Activated naive CD4-positive, alpha-beta T cell treated with anti-CD3 and anti-CD28 coated beads, Interleukin-2, amount 10 ng/mL, durations not matched to agents 7 days and 5 days (primary cell): ENCODE measurements around the gene INSYN2A.

Experiments used
- CTCF ChIA-PET: fragments of 350-600 bp; sonication (Branson Sonifier 250); formaldehyde crosslinking; loops from one replicate; lab custom pipeline; 2021; ENCODE audit warnings: antibody characterized with exemption; lab: Charles Lee
- DNase-seq: peaks from one replicate; pipeline ENCODE4 v3.0.0-alpha.2; 2020
- H3K27ac Mint-ChIP-seq: one replicate; pipeline ENCODE4 v1.8.0; 2021; ENCODE audit warnings: mild to moderate bottlenecking, moderate library complexity, mixed read lengths
- H3K27me3 Mint-ChIP-seq: one replicate; pipeline ENCODE4 v1.8.0; 2021; ENCODE audit warnings: mild to moderate bottlenecking, mixed read lengths
- H3K36me3 Mint-ChIP-seq: one replicate; pipeline ENCODE4 v1.8.0; 2021; ENCODE audit warnings: mixed read lengths
- H3K4me1 Mint-ChIP-seq: one replicate; pipeline ENCODE4 v1.8.0; 2021; ENCODE audit warnings: mixed read lengths
- H3K4me3 Mint-ChIP-seq: one replicate; pipeline ENCODE4 v1.8.0; 2021; ENCODE audit warnings: mild to moderate bottlenecking, moderate library complexity, mixed read lengths
- H3K9me3 Mint-ChIP-seq: one replicate; pipeline ENCODE4 v1.8.0; 2021; ENCODE audit warnings: mixed read lengths

INSYN2A gene

DNA sequence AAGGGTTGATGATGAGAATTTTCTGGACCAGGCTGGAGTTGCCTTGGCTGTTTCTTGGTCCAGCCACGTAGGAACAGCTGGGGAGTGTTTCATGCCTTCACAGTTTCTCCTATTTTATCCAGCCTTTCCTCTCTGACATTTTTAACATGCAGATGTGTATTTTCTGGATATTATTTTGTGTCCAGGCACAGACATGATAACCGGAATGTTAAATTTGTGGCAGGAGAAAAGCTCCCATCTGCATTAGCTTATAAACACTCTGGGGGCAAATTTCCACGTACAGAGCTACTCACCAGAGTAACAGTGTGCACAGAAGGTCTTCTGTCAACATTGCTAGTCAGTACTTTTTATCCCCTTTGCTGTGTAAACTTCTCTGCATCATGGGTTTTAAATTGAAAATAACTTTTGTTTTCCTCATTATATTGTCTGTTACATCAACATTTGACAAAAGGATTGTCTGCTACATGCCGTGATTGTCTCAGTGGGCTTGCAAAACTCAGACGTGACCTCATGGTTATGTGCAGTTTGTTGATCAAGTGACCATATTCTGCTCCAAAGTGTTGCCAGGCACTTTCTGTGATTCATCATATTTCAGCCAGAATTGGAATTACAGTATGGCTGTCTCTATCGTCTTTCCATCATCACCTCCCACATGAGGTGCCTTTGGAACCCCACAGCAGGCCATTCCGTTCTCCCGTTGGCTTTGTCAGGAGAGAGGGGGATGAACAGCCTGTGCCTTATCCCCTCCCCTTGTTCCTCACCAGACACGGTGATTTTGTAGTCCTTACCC lies 41.4 kb downstream of the INSYN2A start:
- CTCF ChIA-PET = no interaction called here
- no peak overlapping the region for H3K27ac Mint-ChIP-seq

DNA sequence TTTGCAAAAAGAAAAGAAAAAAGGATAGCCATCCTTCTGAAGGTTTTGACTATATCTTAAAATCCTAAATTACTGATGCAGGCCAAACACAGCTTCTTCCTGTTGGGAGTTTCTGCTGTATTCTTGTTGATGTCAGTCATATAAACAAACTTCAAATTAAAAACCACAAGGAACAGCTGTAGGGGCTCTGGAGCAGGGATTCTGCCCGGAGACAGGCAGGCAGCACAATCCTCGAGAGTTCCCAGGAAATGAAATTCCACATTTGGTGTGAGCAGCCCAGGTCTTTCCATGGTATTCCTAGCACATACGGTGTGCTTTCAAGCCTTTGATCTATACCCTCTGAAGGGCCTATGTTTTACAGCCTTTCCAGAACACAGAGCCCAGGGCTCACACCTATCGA lies 43.2 kb downstream of the INSYN2A start:
- Mint-ChIP-seq H3K36me3 (no peaks in the 10 kb centered on the region), H3K4me3 (no peak overlapping the region), H3K27ac (no peak overlapping the region), H3K9me3 (no peaks in the 10 kb centered on the region), H3K27me3 (no peaks in the 10 kb centered on the region), H3K4me1 (no peaks in the 10 kb centered on the region)
- no peak for DNase-seq
- CTCF ChIA-PET = no interaction called here

More for the DNA sequence above, 41.4 kb downstream of the INSYN2A start:
- Mint-ChIP-seq H3K4me3 (no peak overlapping the region), H3K4me1 (no peaks in the 10 kb centered on the region), H3K27me3 (no peaks in the 10 kb centered on the region), H3K36me3 (no peaks in the 10 kb centered on the region), H3K9me3 (no peaks in the 10 kb centered on the region)
- no peak for DNase-seq

GRCh38 chr10:127151981-127152699 lies 44.3 kb downstream of the INSYN2A start:
- DNase-seq = no peak
- H3K9me3 Mint-ChIP-seq = no peaks in the 10 kb centered on the region
- H3K27ac Mint-ChIP-seq = no peak overlapping the region
- no peaks in the 10 kb centered on the region for H3K27me3 Mint-ChIP-seq
- no peak overlapping the region for H3K4me3 Mint-ChIP-seq
- no peaks in the 10 kb centered on the region for H3K36me3 Mint-ChIP-seq
- H3K4me1 Mint-ChIP-seq = no peaks in the 10 kb centered on the region
- CTCF ChIA-PET = no interaction called here

- no peak for DNase-seq
- Mint-ChIP-seq H3K27me3 (no peaks in the 10 kb centered on the region), H3K9me3 (no peaks in the 10 kb centered on the region), H3K4me3 (no peak overlapping the region), H3K36me3 (no peaks in the 10 kb centered on the region), H3K27ac (no peak overlapping the region), H3K4me1 (no peaks in the 10 kb centered on the region)
- CTCF ChIA-PET = no interaction called here
These were observed 44.9 kb downstream of the INSYN2A start for GRCh38 chr10:127151541-127151940.

DNA sequence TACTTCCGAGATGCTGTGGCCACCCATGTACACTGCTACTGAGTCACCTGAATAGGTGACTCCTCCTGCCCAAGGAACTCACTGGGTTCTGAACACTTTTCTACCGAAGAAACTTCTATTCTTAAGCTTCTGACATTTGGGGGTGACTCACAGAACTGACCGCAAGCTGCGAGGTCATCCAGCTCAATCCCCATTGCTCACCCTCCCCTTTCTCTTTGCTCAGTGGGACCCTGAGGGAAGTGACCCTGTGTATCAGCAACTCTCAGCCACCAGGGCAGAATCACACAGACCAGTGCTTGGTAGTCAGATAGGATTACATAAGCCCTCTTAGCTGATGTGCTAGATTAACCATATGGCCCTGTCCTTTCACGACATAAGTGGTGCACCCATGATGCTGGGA lies 46.3 kb downstream of the INSYN2A start:
- H3K9me3 Mint-ChIP-seq = no peaks in the 10 kb centered on the region
- H3K4me1 Mint-ChIP-seq = no peaks in the 10 kb centered on the region
- no peak overlapping the region for H3K27ac Mint-ChIP-seq
- H3K27me3 Mint-ChIP-seq = no peaks in the 10 kb centered on the region
- no peak for DNase-seq
- H3K4me3 Mint-ChIP-seq = no peak overlapping the region
- no peaks in the 10 kb centered on the region for H3K36me3 Mint-ChIP-seq
- CTCF ChIA-PET = no interaction called here

- Mint-ChIP-seq H3K36me3 (no peaks in the 10 kb centered on the region), H3K4me1 (no peaks in the 10 kb centered on the region), H3K9me3 (no peaks in the 10 kb centered on the region), H3K27ac (no peak overlapping the region), H3K27me3 (no peaks in the 10 kb centered on the region), H3K4me3 (no peak overlapping the region)
- no peak for DNase-seq
- CTCF ChIA-PET = no interaction called here
These were observed 46.8 kb downstream of the INSYN2A start for GRCh38 chr10:127149501-127150081.

DNA sequence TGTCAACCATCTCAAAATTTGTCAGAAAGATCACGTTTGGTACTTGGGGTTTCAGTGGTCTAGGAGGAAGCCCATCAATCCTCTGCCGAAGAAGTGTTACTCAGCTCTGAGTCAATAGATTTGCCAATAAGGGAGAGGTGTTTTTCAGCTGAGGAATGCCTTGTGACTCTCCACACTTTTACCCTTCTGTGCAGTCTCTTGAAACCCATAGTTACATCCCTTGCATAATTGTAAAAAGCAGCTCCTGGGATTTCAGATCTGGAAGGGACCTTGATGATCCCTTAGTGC lies 47.5 kb downstream of the INSYN2A start:
- Mint-ChIP-seq H3K27me3 (no peaks in the 10 kb centered on the region), H3K9me3 (no peaks in the 10 kb centered on the region), H3K36me3 (no peaks in the 10 kb centered on the region), H3K27ac (no peak overlapping the region), H3K4me3 (no peak overlapping the region), H3K4me1 (no peaks in the 10 kb centered on the region)
- CTCF ChIA-PET = no interaction called here
- no peak for DNase-seq

- Mint-ChIP-seq H3K27me3 (no peaks in the 10 kb centered on the region), H3K4me1 (no peaks in the 10 kb centered on the region), H3K27ac (no peak overlapping the region), H3K36me3 (no peaks in the 10 kb centered on the region), H3K9me3 (no peaks in the 10 kb centered on the region), H3K4me3 (no peak overlapping the region)
- CTCF ChIA-PET = no interaction called here
- DNase-seq = no peak
These were observed 48.1 kb downstream of the INSYN2A start for GRCh38 chr10:127148066-127148932.

DNA sequence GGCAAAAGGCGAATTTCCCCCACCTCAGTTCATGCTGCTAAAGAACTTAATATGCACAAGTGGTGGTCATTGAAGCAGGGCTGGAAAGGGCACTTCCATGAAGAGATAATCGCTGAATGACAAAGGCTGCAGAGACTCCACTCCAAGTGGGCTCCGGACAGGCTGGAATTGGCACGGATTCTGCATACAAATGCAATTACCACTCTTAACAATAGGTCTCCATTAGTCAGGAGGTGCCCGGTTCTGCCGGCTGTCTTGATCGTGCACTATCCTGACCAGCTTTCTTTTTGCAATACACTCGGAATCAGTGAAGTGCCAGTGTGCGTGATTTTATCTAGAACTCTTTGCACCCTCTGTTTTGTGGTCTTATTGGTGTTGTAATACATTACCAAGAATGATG lies 49.7 kb downstream of the INSYN2A start:
- Mint-ChIP-seq H3K4me1 (no peaks in the 10 kb centered on the region), H3K27ac (no peak overlapping the region), H3K9me3 (no peaks in the 10 kb centered on the region), H3K27me3 (no peaks in the 10 kb centered on the region), H3K36me3 (no peaks in the 10 kb centered on the region), H3K4me3 (no peak overlapping the region)
- CTCF ChIA-PET = no interaction called here
- DNase-seq = no peak
